ENCODE data around the gene TRPT1.
A peak's percentile ranks its signal among the peaks of the same experiment; 100 is the strongest.

Gene TRPT1

GRCh38 chr11:64181506-64182411 lies 44.2 kb downstream of the TRPT1 start:
- H3K27ac ChIP-seq (ENCODE audit: low read depth, low read length) = peak overlapping the region; percentile 14
- no peak for TF ChIP-seq EZH2phosphoT487 (IDR thresholded peaks at IDR 0.05; ENCODE audit: borderline replicate concordance, low read length)
- TF ChIP-seq CTCF (IDR thresholded peaks at IDR 0.05; ENCODE audit: low read depth, low read length, poor library complexity, severe bottlenecking) = no peak

GRCh38 chr11:64180891-64181290 lies 45.1 kb downstream of the TRPT1 start:
- Histone ChIP-seq H3K79me2 (ENCODE audit: control insufficient read depth, low read length) (peaks cover 49% of the 10 kb centered on the region), H3K4me2 (ENCODE audit: low read length) (peak overlapping the region; percentile 83), H3K9me3 (ENCODE audit: control insufficient read depth, insufficient read depth, low read length) (no peaks in the 10 kb centered on the region), H3K9me2 (replicated peaks; ENCODE audit: control insufficient read depth, low read length) (no peaks in the 10 kb centered on the region), H3K36me3 (ENCODE audit: control insufficient read depth, low read length) (peaks cover 3% of the 10 kb centered on the region; the same call in 1 of the 2 replicates), H3F3A (ENCODE audit: control insufficient read depth, insufficient read depth) (peaks cover 6% of the 10 kb centered on the region), H3K4me3 (ENCODE audit: low read length) (peak overlapping the region; percentile 60), H3K27me3 (ENCODE audit: control insufficient read depth, low read length) (no peaks in the 10 kb centered on the region), H3K27ac (ENCODE audit: low read depth, low read length) (peak overlapping the region; percentile 14; the same call in 1 of the 2 replicates), H3K4me1 (ENCODE audit: control insufficient read depth, low read length) (peaks cover 51% of the 10 kb centered on the region), H4K20me1 (ENCODE audit: control insufficient read depth, insufficient read depth, low read depth, low read length) (0 out of 2 replicates have a peak, but pooled peaks cover 6% of the 10 kb centered on the region)
- TF ChIP-seq EZH2phosphoT487 (IDR thresholded peaks at IDR 0.05; ENCODE audit: borderline replicate concordance, low read length) (no peak), CTCF (IDR thresholded peaks at IDR 0.05; ENCODE audit: low read depth, low read length, poor library complexity, severe bottlenecking) (no peak)

More at GRCh38 chr11:64181506-64182411, 44.2 kb downstream of the TRPT1 start:
- Histone ChIP-seq H3K4me3 (ENCODE audit: low read length) (peak overlapping the region; percentile 60), H3K79me2 (ENCODE audit: control insufficient read depth, low read length) (peaks cover 49% of the 10 kb centered on the region), H3F3A (ENCODE audit: control insufficient read depth, insufficient read depth) (peaks cover 5% of the 10 kb centered on the region), H3K9me2 (replicated peaks; ENCODE audit: control insufficient read depth, low read length) (no peaks in the 10 kb centered on the region), H3K4me1 (ENCODE audit: control insufficient read depth, low read length) (peaks cover 49% of the 10 kb centered on the region), H3K27me3 (ENCODE audit: control insufficient read depth, low read length) (no peaks in the 10 kb centered on the region), H3K4me2 (ENCODE audit: low read length) (peak overlapping the region; percentile 83), H4K20me1 (ENCODE audit: control insufficient read depth, insufficient read depth, low read depth, low read length) (0 out of 2 replicates have a peak, but pooled peaks cover 6% of the 10 kb centered on the region), H3K36me3 (ENCODE audit: control insufficient read depth, low read length) (peaks cover 3% of the 10 kb centered on the region; the same call in 1 of the 2 replicates), H3K9me3 (ENCODE audit: control insufficient read depth, insufficient read depth, low read length) (no peaks in the 10 kb centered on the region)

- peaks cover 6% of the 10 kb centered on the region for H3F3A ChIP-seq (ENCODE audit: control insufficient read depth, insufficient read depth)
- no peak overlapping the region for H3K4me2 ChIP-seq (ENCODE audit: low read length)
- no peak for TF ChIP-seq EZH2phosphoT487 (IDR thresholded peaks at IDR 0.05; ENCODE audit: borderline replicate concordance, low read length)
- TF ChIP-seq CTCF (IDR thresholded peaks at IDR 0.05; ENCODE audit: low read depth, low read length, poor library complexity, severe bottlenecking) = no peak
- peaks cover 35% of the 10 kb centered on the region for H3K79me2 ChIP-seq (ENCODE audit: control insufficient read depth, low read length)
- 0 out of 2 replicates have a peak, but pooled peaks cover 6% of the 10 kb centered on the region for H4K20me1 ChIP-seq (ENCODE audit: control insufficient read depth, insufficient read depth, low read depth, low read length)
- no peaks in the 10 kb centered on the region for H3K9me2 ChIP-seq (replicated peaks; ENCODE audit: control insufficient read depth, low read length)
- no peaks in the 10 kb centered on the region for H3K9me3 ChIP-seq (ENCODE audit: control insufficient read depth, insufficient read depth, low read length)
- peaks cover 3% of the 10 kb centered on the region; the same call in 1 of the 2 replicates for H3K36me3 ChIP-seq (ENCODE audit: control insufficient read depth, low read length)
- H3K27ac ChIP-seq (ENCODE audit: low read depth, low read length) = no peak overlapping the region
- no peaks in the 10 kb centered on the region for H3K27me3 ChIP-seq (ENCODE audit: control insufficient read depth, low read length)
- peaks cover 55% of the 10 kb centered on the region for H3K4me1 ChIP-seq (ENCODE audit: control insufficient read depth, low read length)
- no peak overlapping the region for H3K4me3 ChIP-seq (ENCODE audit: low read length)
Measured at GRCh38 chr11:64178951-64179639, 46.9 kb downstream of the TRPT1 start.
